HEK293 (cell line): ENCODE results near the gene CFAP299.

ENCODE experiments used
- CTCF ChIA-PET: fragments of 350-600 bp; formaldehyde crosslinking; extraction: SDS; loops from one replicate; lab custom pipeline; 2021; ENCODE audit warnings: antibody characterized with exemption; lab: Yijun Ruan, JAX
- POLR2A ChIA-PET: fragments of 300-600 bp; formaldehyde crosslinking; extraction: SDS; loops from one replicate; lab custom pipeline; 2020; ENCODE audit warnings: antibody characterized with exemption, inconsistent platforms; lab: Yijun Ruan, JAX
- H3K27ac ChIP-seq: fragments of 200-500 bp; sonication (Bioruptor generic); 2 replicates; pipeline ENCODE4 v1.5.1; 2014; ENCODE audit warnings: low read depth, low read length, control low read depth, inconsistent platforms; ENCODE audit errors: extremely low read depth
- H3K36me3 ChIP-seq, 2 experiments: fragments of 200-500 bp in 1 of 2; sonication (Bioruptor generic) in 1 of 2; 1 replicate in 1 of 2; 2 replicates in 1 of 2; pipeline ENCODE4 v1.5.1; 2014 to 2017; ENCODE audit warnings: inconsistent platforms in 2 of 2, low read length in 2 of 2; ENCODE audit not compliant: control insufficient read depth in 2 of 2, insufficient read depth in 1 of 2
- H3K4me1 ChIP-seq: fragments of 200-500 bp; sonication (Bioruptor generic); 2 replicates; pipeline ENCODE4 v1.5.1; 2014; ENCODE audit warnings: mild to moderate bottlenecking, low read length, inconsistent platforms; ENCODE audit not compliant: control insufficient read depth, insufficient read depth
- H3K4me3 ChIP-seq: 2 replicates; pipeline ENCODE4 v1.5.1; 2011; ENCODE audit warnings: low read depth, mild to moderate bottlenecking, control low read depth, low read length, moderate library complexity
- H3K9me3 ChIP-seq: fragments of 200-500 bp; sonication (Bioruptor generic); 2 replicates; pipeline ENCODE4 v1.5.1; 2014; ENCODE audit warnings: low read depth, low read length, inconsistent platforms; ENCODE audit not compliant: control insufficient read depth, insufficient read depth
- GFI1B ChIP-seq: fragments of 450-650 bp; formaldehyde crosslinking; IDR thresholded peaks from 2 replicates; pipeline ENCODE4 v1.5.1; 2016; ENCODE audit warnings: missing biosample characterization, missing genetic modification characterization
- KLF16 ChIP-seq: fragments of 450-650 bp; formaldehyde crosslinking; IDR thresholded peaks from 2 replicates; pipeline ENCODE4 v1.5.1; 2017; ENCODE audit warnings: missing biosample characterization, missing genetic modification characterization
- KLF8 ChIP-seq: fragments of 450-650 bp; formaldehyde crosslinking; IDR thresholded peaks from 2 replicates; pipeline ENCODE4 v1.5.1; 2016; ENCODE audit warnings: missing biosample characterization, missing genetic modification characterization
- PBX3 ChIP-seq: sonication (generic); formaldehyde crosslinking; IDR thresholded peaks from 2 replicates; pipeline ENCODE4 v1.8.1; 2022; ENCODE audit warnings: mild to moderate bottlenecking, moderate library complexity, missing genetic modification reagents
- SCRT1 ChIP-seq: fragments of 450-650 bp; formaldehyde crosslinking; IDR thresholded peaks from 2 replicates; pipeline ENCODE4 v1.5.1; 2016; ENCODE audit warnings: missing biosample characterization, missing genetic modification characterization, borderline replicate concordance
- ZBTB11 ChIP-seq: fragments of 450-650 bp; formaldehyde crosslinking; conservative IDR thresholded peaks from 2 replicates; pipeline ENCODE4 v1.5.1; 2016; ENCODE audit warnings: low read depth, missing biosample characterization, missing genetic modification characterization
- ZBTB6 ChIP-seq: fragments of 450-650 bp; formaldehyde crosslinking; IDR thresholded peaks from 2 replicates; pipeline ENCODE4 v1.5.1; 2017; ENCODE audit warnings: missing biosample characterization, missing genetic modification characterization
- ZFP37 ChIP-seq: fragments of 450-650 bp; formaldehyde crosslinking; IDR thresholded peaks from 2 replicates; pipeline ENCODE4 v1.5.1; 2016; ENCODE audit warnings: missing biosample characterization, missing genetic modification characterization
- ZNF211 ChIP-seq: fragments of 450-650 bp; formaldehyde crosslinking; IDR thresholded peaks from 2 replicates; pipeline ENCODE4 v1.5.1; 2016; ENCODE audit warnings: low read depth, missing biosample characterization, missing genetic modification characterization
- ZNF335 ChIP-seq: fragments of 450-650 bp; formaldehyde crosslinking; conservative IDR thresholded peaks from 2 replicates; pipeline ENCODE4 v1.5.1; 2016; ENCODE audit warnings: missing biosample characterization, missing genetic modification characterization
- ZNF623 ChIP-seq: fragments of 450-650 bp; formaldehyde crosslinking; IDR thresholded peaks from 2 replicates; pipeline ENCODE4 v1.5.1; 2016; ENCODE audit warnings: missing biosample characterization, missing genetic modification characterization
- ZNF629 ChIP-seq: fragments of 450-650 bp; formaldehyde crosslinking; IDR thresholded peaks from 2 replicates; pipeline ENCODE4 v1.5.1; 2017; ENCODE audit warnings: missing biosample characterization, missing genetic modification characterization
- ZNF645 ChIP-seq: fragments of 450-650 bp; formaldehyde crosslinking; IDR thresholded peaks from 2 replicates; pipeline ENCODE4; 2016; ENCODE audit warnings: missing biosample characterization, missing genetic modification characterization
- ZNF677 ChIP-seq: fragments of 450-650 bp; IDR thresholded peaks from 2 replicates; pipeline ENCODE4 v1.5.0; 2018; ENCODE audit warnings: missing biosample characterization, mild to moderate bottlenecking, missing genetic modification characterization, moderate library complexity
- ZNF692 ChIP-seq: fragments of 450-650 bp; formaldehyde crosslinking; IDR thresholded peaks from 2 replicates; pipeline ENCODE4 v1.5.1; 2016; ENCODE audit warnings: missing biosample characterization, missing genetic modification characterization
- TF ChIP-seq, protein P1 (sequence below): fragments of 450-650 bp; formaldehyde crosslinking; optimal IDR thresholded peaks from 2 replicates; pipeline ENCODE3; 2016; ENCODE audit warnings: missing biosample characterization, mild to moderate bottlenecking, missing genetic modification characterization
- TF ChIP-seq, protein P2 (sequence below): fragments of 450-650 bp; formaldehyde crosslinking; IDR thresholded peaks from 2 replicates; pipeline ENCODE4 v1.5.1; 2016; ENCODE audit warnings: missing biosample characterization, missing genetic modification characterization
- TF ChIP-seq, protein P3 (sequence below): fragments of 450-650 bp; formaldehyde crosslinking; IDR thresholded peaks from 2 replicates; pipeline ENCODE4 v1.5.1; 2017; ENCODE audit warnings: missing biosample characterization, missing genetic modification characterization
- TF ChIP-seq, protein P4 (sequence below): fragments of 450-650 bp; formaldehyde crosslinking; IDR thresholded peaks from 2 replicates; pipeline ENCODE4 v1.5.1; 2016; ENCODE audit warnings: missing biosample characterization, missing genetic modification characterization

The CFAP299 gene

DNA sequence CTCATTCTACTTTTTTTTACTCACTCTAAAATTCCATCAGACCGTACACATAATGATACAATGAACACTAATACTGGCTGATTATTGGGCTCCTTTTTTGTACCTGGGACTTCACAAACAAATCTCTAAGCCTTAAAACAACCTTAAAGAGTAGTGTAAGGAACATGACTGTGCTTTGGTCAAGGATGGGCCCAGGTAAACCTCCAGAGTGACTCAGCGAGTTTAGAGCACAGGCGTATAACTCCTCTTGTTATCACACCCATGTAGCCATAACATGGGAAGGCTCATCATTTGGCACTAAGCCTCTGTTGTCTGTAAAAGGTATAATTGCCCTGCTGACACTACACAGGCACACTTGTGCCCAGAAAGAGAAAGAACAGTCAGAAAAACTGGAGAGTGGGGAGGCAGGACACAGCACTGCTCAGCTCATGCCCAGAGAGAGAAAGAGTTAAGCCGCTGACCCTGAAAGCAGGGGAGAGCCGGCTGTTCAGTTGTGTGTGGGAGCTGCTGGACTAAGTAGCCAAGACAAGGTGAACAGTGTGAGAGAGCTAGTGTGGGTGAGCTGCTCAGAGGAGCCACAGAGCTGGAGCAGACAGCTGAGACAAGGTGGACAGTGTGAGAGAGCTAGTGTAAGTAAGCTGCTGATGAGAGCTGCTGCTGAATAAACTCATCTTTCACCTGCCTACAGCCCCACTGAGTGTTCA is 375.4 kb downstream of the CFAP299 start (continued):
- TF ChIP-seq ZNF677 (tag by site-specific recombination) (no peak), ZNF623 (no peak), ZNF335 (tag by site-specific recombination) (no peak), ZBTB11 (tag by site-specific recombination) (no peak)
- TF ChIP-seq, protein P1, sequence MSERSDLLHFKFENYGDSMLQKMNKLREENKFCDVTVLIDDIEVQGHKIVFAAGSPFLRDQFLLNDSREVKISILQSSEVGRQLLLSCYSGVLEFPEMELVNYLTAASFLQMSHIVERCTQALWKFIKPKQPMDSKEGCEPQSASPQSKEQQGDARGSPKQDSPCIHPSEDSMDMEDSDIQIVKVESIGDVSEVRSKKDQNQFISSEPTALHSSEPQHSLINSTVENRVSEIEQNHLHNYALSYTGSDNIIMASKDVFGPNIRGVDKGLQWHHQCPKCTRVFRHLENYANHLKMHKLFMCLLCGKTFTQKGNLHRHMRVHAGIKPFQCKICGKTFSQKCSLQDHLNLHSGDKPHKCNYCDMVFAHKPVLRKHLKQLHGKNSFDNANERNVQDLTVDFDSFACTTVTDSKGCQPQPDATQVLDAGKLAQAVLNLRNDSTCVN (tag by site-specific recombination), result no peak

GRCh38 chr4:80711956-80712355 is 376.4 kb downstream of the CFAP299 start:
- Histone ChIP-seq H3K9me3 (no peaks in the 10 kb centered on the region), H3K4me3 (no peak overlapping the region)
- ChIA-PET POLR2A (no interaction called here), CTCF (no interaction called here)
- TF ChIP-seq ZFP37 (no peak), KLF8 (tag by site-specific recombination) (no peak), SCRT1 (no peak), GFI1B (tag by site-specific recombination) (no peak), PBX3 (no peak), ZNF692 (tag by site-specific recombination) (no peak), ZNF629 (tag by site-specific recombination) (no peak), KLF16 (no peak), ZNF645 (no peak), ZBTB6 (no peak), ZNF211 (tag by site-specific recombination) (no peak)
- TF ChIP-seq, protein P2, sequence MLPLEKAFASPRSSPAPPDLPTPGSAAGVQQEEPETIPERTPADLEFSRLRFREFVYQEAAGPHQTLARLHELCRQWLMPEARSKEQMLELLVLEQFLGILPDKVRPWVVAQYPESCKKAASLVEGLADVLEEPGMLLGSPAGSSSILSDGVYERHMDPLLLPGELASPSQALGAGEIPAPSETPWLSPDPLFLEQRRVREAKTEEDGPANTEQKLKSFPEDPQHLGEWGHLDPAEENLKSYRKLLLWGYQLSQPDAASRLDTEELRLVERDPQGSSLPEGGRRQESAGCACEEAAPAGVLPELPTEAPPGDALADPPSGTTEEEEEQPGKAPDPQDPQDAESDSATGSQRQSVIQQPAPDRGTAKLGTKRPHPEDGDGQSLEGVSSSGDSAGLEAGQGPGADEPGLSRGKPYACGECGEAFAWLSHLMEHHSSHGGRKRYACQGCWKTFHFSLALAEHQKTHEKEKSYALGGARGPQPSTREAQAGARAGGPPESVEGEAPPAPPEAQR (tag by site-specific recombination), result no peak
- TF ChIP-seq, protein P3, sequence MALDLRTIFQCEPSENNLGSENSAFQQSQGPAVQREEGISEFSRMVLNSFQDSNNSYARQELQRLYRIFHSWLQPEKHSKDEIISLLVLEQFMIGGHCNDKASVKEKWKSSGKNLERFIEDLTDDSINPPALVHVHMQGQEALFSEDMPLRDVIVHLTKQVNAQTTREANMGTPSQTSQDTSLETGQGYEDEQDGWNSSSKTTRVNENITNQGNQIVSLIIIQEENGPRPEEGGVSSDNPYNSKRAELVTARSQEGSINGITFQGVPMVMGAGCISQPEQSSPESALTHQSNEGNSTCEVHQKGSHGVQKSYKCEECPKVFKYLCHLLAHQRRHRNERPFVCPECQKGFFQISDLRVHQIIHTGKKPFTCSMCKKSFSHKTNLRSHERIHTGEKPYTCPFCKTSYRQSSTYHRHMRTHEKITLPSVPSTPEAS (tag by site-specific recombination), result no peak
- TF ChIP-seq, protein P1 (tag by site-specific recombination), result no peak
- TF ChIP-seq, protein P4, sequence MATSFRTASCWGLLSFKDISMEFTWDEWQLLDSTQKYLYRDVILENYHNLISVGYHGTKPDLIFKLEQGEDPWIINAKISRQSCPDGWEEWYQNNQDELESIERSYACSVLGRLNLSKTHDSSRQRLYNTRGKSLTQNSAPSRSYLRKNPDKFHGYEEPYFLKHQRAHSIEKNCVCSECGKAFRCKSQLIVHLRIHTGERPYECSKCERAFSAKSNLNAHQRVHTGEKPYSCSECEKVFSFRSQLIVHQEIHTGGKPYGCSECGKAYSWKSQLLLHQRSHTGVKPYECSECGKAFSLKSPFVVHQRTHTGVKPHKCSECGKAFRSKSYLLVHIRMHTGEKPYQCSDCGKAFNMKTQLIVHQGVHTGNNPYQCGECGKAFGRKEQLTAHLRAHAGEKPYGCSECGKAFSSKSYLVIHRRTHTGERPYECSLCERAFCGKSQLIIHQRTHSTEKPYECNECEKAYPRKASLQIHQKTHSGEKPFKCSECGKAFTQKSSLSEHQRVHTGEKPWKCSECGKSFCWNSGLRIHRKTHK (tag by site-specific recombination), result no peak
- TF ChIP-seq, all 188 proteins: peak for 0
- H3K4me1 ChIP-seq, result no peaks in the 10 kb centered on the region
- no peaks in the 10 kb centered on the region for H3K36me3 ChIP-seq
- H3K27ac ChIP-seq, result no peak overlapping the region
